Measurements from ENCODE around the gene OR9K2. TPM values are rescaled to one million over a fixed set of nuclear protein-coding genes. Genes with fewer than 3 reads are reported as not detected.

OR9K2 gene
- total RNA-seq, 1 donor from 2014 or later, result not detected

- no peak for DNase-seq (ENCODE audit: extremely low spot score in 2 of 2)
- no peaks in the 10 kb centered on the region for H3K9me3 ChIP-seq
Observed at GRCh38 chr12:55173456-55173855, 47.2 kb downstream of the OR9K2 start.

More at GRCh38 chr12:55173456-55173855, 47.2 kb downstream of the OR9K2 start:
- H3K27ac ChIP-seq, result no peak overlapping the region
- H3K36me3 ChIP-seq, result no peaks in the 10 kb centered on the region
- H3K27me3 ChIP-seq, result no peaks in the 10 kb centered on the region
- intact Hi-C loops (cut with DNase I), result no loop called here
- no peak overlapping the region for H3K4me3 ChIP-seq
- TF ChIP-seq POLR2AphosphoS5 (IDR thresholded peaks at IDR 0.05; ENCODE audit: insufficient read depth in 1 of 2, low read depth in 1 of 2) (no peak), POLR2A (IDR thresholded peaks at IDR 0.05) (no peak), CTCF (IDR thresholded peaks at IDR 0.05) (no peak)
- H3K4me1 ChIP-seq, result no peaks in the 10 kb centered on the region

Other genes starting within 250 kb of the OR9K2 start
- gene TESPA1, start 141.6 kb upstream of the OR9K2 start, total RNA-seq, result 2.5 TPM
- not detected for gene NEUROD4, start 106.4 kb upstream of the OR9K2 start, total RNA-seq
- not detected for gene OR10A7, start 94.6 kb downstream of the OR9K2 start, total RNA-seq
- gene OR6C74, start 118.2 kb downstream of the OR9K2 start, total RNA-seq, result not detected
- not detected for gene OR6C6, start 170.2 kb downstream of the OR9K2 start, total RNA-seq
- gene OR6C1, start 187.9 kb downstream of the OR9K2 start, total RNA-seq, result not detected
- not detected for gene OR6C3, start 204.3 kb downstream of the OR9K2 start, total RNA-seq
- not detected for gene OR6C75, start 236.6 kb downstream of the OR9K2 start, total RNA-seq

All from vagina (tissue), 2 donors.